Measurements from ENCODE around the gene DHPS. TPM values are rescaled to one million over a fixed set of nuclear protein-coding genes. Genes with fewer than 3 reads are reported as not detected.
A peak's percentile ranks its signal among the peaks of the same experiment; 100 is the strongest.

Gene DHPS
- total RNA-seq, 2 donors from 2014 or later = 140 to 150 TPM

DNA sequence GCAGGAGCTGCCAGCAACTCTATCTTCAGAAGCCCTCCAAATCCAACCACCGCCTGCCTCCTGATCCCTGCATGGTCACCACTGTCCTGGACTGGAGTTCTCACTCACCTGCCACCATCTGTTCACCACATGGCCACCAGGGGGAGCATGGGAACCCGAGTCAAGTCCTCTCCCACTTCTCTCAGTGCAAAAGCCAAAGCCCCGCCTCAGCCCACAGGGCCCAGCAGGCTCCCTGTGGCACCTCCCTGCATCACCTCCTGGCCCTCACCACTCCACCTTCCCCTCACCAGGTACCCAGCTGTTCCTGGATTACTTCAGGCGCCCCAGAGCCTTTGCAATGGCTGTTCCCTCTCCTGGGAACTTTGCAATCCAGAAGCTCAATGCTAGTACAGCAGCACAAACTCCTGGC is 5.3 kb downstream of the DHPS start:
- ATAC-seq (replicated peaks in 1 of 2) (peak; percentile 20 to 32), DNase-seq (peak; percentile 86 to 88)
- Mint-ChIP-seq H3K4me3 (no peak overlapping the region), H3K4me1 (ENCODE audit: low read depth) (peaks cover 47% of the 10 kb centered on the region), H3K36me3 (ENCODE audit: insufficient read depth in 2 of 2) (peaks cover 19 to 38% of the 10 kb centered on the region in 2 donors), H3K27ac (peak overlapping the region; percentile 7), H3K27me3 (ENCODE audit: low read depth) (no peaks in the 10 kb centered on the region), H3K9me3 (no peaks in the 10 kb centered on the region)

DNA sequence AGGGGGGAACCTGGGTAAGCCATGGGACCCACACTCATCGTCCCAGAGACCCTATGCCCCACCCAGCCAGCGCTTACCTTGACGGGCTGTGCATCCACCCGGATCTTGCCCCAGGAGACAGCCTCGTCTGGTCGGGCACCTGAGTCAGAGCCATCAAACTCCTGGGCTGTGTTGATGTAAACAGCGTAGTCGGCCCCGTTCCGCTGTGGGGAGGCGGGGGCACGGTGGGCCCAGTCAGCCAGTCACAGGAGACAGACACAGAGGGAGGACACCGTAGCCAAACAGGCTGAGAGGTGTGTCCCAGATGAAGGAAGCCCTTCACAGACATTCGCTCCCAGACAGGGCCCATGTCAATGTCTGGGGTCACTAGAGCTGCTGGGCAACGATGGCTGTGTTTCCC is 5.7 kb downstream of the DHPS start:
- no peak overlapping the region for H3K4me3 Mint-ChIP-seq
- H3K4me1 Mint-ChIP-seq (ENCODE audit: low read depth) = peaks cover 42% of the 10 kb centered on the region
- H3K27ac Mint-ChIP-seq = peak overlapping the region; percentile 7
- no peaks in the 10 kb centered on the region for H3K27me3 Mint-ChIP-seq (ENCODE audit: low read depth)
- H3K36me3 Mint-ChIP-seq (ENCODE audit: insufficient read depth in 2 of 2) = peaks cover 16 to 35% of the 10 kb centered on the region in 2 donors
- no peak for DNase-seq
- no peak for ATAC-seq (replicated peaks in 1 of 2)
- H3K9me3 Mint-ChIP-seq = no peaks in the 10 kb centered on the region

DNA sequence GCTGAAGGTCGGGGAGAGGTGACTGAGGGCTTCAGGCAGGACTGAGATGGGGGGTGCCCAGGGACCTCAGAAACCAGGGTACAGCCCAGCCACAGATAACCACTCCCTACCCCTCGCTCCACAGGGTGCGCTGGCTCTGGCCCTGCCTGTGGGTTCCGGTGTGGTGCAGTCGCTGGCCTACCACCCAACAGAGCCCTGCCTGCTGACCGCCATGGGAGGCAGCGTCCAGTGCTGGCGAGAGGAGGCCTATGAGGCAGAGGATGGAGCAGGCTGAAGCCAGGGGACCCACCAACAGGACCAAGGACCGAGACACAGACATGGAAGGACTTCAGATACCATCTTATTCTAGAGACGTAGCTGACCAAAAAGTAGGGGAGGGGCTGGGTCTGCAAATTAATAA is 6.3 kb downstream of the DHPS start:
- Mint-ChIP-seq H3K27me3 (ENCODE audit: low read depth) (no peaks in the 10 kb centered on the region), H3K27ac (no peak overlapping the region), H3K36me3 (ENCODE audit: insufficient read depth in 2 of 2) (peaks cover 15 to 34% of the 10 kb centered on the region in 2 donors), H3K9me3 (no peaks in the 10 kb centered on the region), H3K4me3 (no peak overlapping the region), H3K4me1 (ENCODE audit: low read depth) (peaks cover 44% of the 10 kb centered on the region)
- ATAC-seq (replicated peaks in 1 of 2) (no peak), DNase-seq (no peak)

DNA sequence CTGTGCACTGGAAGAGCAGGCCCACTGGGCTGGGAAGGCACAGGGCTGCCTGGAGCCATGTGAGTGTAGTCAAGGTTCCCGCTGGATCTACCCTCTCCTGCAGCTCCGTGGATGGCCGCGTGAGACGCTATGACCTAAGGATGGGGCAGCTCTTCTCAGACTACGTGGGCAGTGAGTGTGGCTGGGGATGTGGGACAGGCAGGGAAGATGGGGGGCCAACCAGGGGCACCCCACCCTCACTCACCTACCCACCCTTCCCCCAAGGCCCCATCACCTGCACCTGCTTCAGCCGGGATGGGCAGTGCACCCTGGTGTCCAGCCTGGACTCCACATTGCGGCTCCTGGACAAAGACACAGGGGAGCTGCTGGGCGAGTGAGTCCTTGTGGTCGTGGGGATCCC is 8.9 kb downstream of the DHPS start:
- Mint-ChIP-seq H3K27ac (no peak overlapping the region), H3K4me3 (no peak overlapping the region), H3K36me3 (ENCODE audit: insufficient read depth in 2 of 2) (peaks cover 18 to 26% of the 10 kb centered on the region in 2 donors), H3K27me3 (ENCODE audit: low read depth) (no peaks in the 10 kb centered on the region), H3K4me1 (ENCODE audit: low read depth) (peaks cover 48% of the 10 kb centered on the region), H3K9me3 (no peaks in the 10 kb centered on the region)
- DNase-seq = no peak
- no peak for ATAC-seq (replicated peaks in 1 of 2)

DNA sequence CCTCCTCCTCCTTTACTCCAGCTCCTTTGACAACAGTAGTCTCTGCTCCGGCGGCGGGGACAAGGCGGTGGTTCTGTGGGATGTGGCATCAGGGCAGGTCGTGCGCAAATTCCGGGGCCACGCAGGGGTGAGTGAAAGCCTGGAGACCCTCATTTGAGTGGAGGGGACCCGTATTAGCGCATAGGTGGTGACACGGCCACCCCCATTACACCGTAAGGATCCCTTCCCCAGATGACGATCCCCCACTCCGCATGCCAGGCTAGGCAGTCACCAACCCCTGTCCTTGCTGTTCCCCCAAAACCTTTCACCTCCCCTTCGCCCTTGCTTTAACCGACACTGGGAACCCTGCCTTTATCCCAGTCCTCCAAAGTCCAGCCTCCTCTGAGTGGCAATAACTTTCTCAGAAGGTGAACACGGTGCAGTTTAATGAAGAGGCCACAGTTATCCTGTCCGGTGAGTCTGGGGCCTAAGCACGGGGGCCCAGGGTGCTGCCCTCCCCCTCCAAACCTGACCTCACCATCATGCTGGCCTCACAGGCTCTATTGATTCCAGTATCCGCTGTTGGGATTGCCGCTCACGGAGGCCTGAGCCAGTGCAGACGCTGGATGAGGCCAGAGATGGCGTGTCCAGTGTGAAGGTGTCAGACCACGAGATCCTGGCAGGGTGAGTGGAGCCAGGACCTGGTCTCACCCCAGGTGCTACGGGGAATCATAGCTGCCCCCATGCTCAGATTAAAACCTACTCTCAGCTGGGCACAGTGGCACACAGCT is 11.3 kb downstream of the DHPS start:
- H3K27me3 Mint-ChIP-seq (ENCODE audit: low read depth) = no peaks in the 10 kb centered on the region
- peaks cover 16 to 28% of the 10 kb centered on the region in 2 donors for H3K36me3 Mint-ChIP-seq (ENCODE audit: insufficient read depth in 2 of 2)
- H3K27ac Mint-ChIP-seq = peak overlapping the region; percentile 100
- no peaks in the 10 kb centered on the region for H3K9me3 Mint-ChIP-seq
- peak overlapping the region; percentile 90 to 93 for H3K4me3 Mint-ChIP-seq
- no peak for DNase-seq
- ATAC-seq (replicated peaks in 1 of 2) = no peak
- peaks cover 58% of the 10 kb centered on the region for H3K4me1 Mint-ChIP-seq (ENCODE audit: low read depth)

DNA sequence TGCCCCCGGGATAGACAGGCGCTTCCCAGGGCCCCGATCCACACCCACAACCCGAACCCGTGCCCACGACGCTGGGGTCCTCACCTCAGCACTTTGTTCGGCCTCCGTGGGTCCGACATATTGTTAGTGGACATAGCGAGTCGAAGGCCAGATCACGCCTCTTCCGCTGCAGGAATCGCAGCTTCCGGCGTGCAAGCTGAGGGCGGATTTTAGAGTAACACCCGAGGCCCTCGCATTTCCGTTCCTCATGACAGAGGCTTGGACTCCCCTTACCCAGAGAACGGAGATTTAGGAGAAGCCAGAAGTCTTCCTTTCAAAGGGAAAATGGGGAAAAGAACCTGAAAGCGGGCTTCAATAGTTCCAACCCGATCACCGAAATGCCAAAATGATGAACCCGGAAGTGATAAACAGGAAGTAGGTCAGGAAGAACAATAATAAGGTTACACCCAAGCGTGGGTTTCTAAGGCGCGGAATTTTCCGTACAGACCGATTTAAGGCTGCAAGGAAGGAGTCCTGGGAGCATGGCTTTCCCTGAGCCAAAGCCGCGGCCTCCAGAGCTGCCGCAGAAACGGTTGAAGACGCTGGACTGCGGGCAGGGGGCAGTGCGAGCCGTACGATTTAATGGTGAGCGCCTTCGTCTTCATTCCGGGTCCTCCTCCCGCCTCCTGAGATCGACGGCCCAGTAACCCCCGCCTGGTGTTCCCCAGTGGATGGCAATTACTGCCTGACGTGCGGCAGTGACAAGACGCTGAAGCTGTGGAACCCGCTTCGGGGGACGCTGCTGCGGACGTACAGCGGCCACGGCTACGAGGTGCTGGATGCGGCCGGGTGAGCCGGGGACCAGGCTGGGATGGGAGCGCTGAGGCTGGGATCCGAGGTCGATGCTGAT is 12.2 kb downstream of the DHPS start:
- H3K36me3 Mint-ChIP-seq (ENCODE audit: insufficient read depth in 2 of 2) = peaks cover 16 to 24% of the 10 kb centered on the region in 2 donors
- no peaks in the 10 kb centered on the region for H3K9me3 Mint-ChIP-seq
- ATAC-seq (replicated peaks in 1 of 2) (peak; percentile 39 to 40), DNase-seq (peak; percentile 76 to 81)
- H3K4me3 Mint-ChIP-seq = peak overlapping the region; percentile 90 to 93
- H3K27ac Mint-ChIP-seq = peak overlapping the region; percentile 100
- no peaks in the 10 kb centered on the region for H3K27me3 Mint-ChIP-seq (ENCODE audit: low read depth)
- peaks cover 61% of the 10 kb centered on the region for H3K4me1 Mint-ChIP-seq (ENCODE audit: low read depth)

DNA sequence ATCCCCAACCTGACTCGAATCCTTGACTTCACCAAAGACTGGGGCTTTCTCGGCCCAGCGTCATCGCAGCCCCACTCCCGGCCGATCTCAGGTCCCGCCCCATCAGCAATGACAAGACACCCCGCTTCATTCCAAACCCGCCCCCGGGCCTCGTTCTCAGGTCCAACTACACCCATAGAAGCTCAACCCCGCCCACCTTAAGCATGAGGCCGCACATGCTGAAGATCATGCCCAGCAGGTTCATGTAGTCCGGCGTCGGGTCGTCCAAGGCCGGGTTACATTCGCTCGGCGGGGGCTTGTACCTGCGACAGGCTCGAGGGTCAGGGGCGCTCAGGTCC is 12.8 kb downstream of the DHPS start:
- DNase-seq = peak; percentile 62 to 77
- Mint-ChIP-seq H3K9me3 (no peaks in the 10 kb centered on the region), H3K36me3 (ENCODE audit: insufficient read depth in 2 of 2) (peaks cover 13 to 18% of the 10 kb centered on the region in 2 donors), H3K4me1 (ENCODE audit: low read depth) (peaks cover 61% of the 10 kb centered on the region), H3K27ac (peak overlapping the region; percentile 100), H3K27me3 (ENCODE audit: low read depth) (no peaks in the 10 kb centered on the region), H3K4me3 (peak overlapping the region; percentile 90 to 93)
- peak; percentile 28 to 29 for ATAC-seq (replicated peaks in 1 of 2)

DNA sequence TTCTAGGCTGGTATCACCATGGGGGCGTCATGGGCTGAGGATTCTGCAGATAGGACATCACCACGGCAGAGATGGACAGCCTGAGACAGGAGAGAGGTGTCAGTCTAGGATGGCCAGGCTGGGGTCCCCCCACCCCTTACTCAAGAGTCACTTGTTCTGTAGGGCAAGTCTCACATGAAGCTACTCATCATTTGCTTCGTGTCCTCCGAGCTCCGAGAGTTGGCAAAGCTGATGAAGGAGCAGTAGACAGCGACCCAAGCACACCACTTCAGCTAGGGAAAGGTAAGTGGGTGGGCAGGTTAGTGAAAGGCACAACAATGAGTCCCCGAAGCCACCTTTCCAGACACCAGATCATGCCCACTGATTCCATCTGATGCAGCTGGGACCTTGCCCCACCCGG is 13.3 kb downstream of the DHPS start:
- Mint-ChIP-seq H3K27me3 (ENCODE audit: low read depth) (no peaks in the 10 kb centered on the region), H3K9me3 (no peaks in the 10 kb centered on the region), H3K4me1 (ENCODE audit: low read depth) (peaks cover 62% of the 10 kb centered on the region), H3K4me3 (peak overlapping the region; percentile 90 to 93), H3K27ac (peak overlapping the region; percentile 100), H3K36me3 (ENCODE audit: insufficient read depth in 2 of 2) (peaks cover 12 to 16% of the 10 kb centered on the region in 2 donors)
- ATAC-seq (replicated peaks in 1 of 2) (no peak), DNase-seq (no peak)

DNA sequence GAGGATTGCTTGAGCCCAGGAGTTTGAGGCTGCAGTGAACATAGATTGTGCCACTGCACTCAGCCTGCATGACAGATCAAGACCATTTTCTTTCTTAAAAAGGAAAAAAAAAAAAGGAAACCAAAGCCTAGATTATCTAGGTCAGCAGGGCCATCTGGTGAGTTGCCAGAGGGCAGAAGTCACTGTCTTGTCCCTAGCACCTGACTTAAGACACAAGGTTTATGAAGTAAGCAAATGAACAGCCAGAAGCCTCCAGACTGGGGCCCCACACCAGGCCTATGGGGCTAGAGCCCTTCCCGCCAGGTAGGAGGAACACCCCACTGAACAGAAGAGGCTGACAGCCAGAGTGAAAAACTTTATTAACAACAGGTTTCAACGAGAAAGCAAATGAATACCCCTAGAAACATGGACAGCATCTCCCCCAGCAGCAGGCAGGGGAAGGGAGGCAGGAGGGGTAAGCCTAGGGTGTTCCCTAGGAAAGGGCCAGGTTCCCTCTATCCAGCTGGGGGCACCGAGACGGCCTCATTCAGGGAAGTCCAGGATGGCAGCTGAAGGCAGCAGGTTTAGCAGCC is 13.9 kb downstream of the DHPS start:
- H3K27me3 Mint-ChIP-seq (ENCODE audit: low read depth) = no peaks in the 10 kb centered on the region
- H3K4me1 Mint-ChIP-seq (ENCODE audit: low read depth) = peaks cover 62% of the 10 kb centered on the region
- no peak for ATAC-seq (replicated peaks in 1 of 2)
- H3K4me3 Mint-ChIP-seq = peak overlapping the region; percentile 90 to 93
- H3K36me3 Mint-ChIP-seq (ENCODE audit: insufficient read depth in 2 of 2) = peaks cover 12 to 16% of the 10 kb centered on the region in 2 donors
- H3K27ac Mint-ChIP-seq = peak overlapping the region; percentile 80
- no peak for DNase-seq
- H3K9me3 Mint-ChIP-seq = no peaks in the 10 kb centered on the region

DNA sequence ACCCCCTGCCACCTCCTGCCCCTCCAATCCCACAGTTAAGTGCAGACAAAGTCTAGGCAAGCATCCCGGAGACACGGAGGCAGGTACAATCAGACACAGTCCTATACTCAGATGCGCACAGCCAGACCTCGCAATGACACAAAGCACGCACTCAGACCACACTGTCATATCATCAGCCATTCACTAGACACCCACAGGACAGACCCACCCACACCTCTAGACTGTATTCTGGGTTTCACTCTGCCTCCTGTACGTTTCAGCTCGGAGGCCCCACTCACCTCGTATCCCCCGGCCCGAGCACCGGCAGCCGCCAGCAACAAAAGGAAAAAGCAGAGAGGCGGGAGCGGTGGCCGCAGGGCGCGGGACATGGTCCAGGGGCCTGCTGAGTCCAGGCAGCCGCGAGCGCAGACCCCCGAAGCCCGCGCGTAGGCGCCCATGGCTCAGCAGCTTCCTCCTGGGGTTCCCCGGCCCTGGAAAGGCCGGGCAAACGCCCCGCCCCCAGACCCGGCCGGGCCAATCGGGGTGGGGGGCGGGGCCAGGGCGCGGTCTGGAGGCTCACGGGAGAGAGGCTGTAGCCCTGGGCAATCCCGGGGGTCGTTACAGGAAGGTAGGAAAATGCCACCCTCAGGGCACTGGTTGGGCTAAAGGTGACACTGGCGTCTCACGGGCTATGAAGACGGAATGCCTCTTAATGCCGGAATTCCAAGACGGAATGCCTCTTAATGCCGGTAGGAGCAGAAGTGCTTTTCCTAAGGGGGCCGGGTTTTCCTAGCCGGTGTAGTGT is 15.2 kb downstream of the DHPS start, which contains the start of the genes MAN2B1 and WDR83:
MAN2B1 (minus strand) TSS at position 478 of the 784 bp plus-strand sequence; CDS start at position 437, 41 bp downstream.
WDR83 (plus strand) TSS at position 543 of the 784 bp plus-strand sequence. CDS start 2,984 bp downstream, outside the sequence.
- H3K4me1 Mint-ChIP-seq (ENCODE audit: low read depth) = peaks cover 53% of the 10 kb centered on the region

DNA sequence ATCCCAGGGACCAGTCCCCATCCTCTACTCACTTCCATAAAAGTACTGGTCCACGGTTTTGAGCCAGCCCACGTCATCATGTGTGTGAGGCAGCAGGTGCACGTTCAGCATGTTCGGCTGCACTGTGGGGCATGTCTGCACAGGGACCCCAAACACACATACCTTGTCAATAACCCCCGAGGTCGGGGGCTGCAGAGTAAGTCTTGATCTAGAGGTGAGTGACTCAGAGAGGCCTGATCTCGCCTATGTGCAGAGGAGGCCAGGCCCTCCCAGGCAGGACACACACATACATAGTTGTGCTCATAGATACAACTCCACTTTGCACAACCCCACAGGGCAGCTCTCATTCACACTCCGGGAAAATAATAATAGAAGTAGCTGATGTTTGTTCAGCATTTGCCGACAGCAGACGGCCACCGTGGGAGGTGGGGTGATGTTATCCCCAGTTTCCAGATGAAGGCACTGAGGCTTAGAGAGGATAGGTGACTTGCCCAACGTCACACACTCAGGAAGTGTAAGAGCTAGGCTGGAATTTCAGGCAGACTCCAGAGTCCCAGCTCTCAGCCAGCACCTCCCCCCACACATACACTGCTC is 15.9 kb downstream of the DHPS start:
- DNase-seq = peak in 1 of 2 donors; percentile 26

More for the DNA sequence above, 15.2 kb downstream of the DHPS start, which contains the start of the genes MAN2B1 and WDR83:
- peak; percentile 83 to 89 for DNase-seq
- peak; percentile 83 for ATAC-seq (replicated peaks in 1 of 2)
- Mint-ChIP-seq H3K27ac (peak within 1 kb of the TSS; percentile 82), H3K36me3 (ENCODE audit: insufficient read depth in 2 of 2) (peaks cover 6 to 8% of the 10 kb centered on the region in 2 donors), H3K9me3 (no peaks in the 10 kb centered on the region), H3K27me3 (ENCODE audit: low read depth) (no peaks in the 10 kb centered on the region), H3K4me3 (peak within 1 kb of the TSS; percentile 90 to 93)

DNA sequence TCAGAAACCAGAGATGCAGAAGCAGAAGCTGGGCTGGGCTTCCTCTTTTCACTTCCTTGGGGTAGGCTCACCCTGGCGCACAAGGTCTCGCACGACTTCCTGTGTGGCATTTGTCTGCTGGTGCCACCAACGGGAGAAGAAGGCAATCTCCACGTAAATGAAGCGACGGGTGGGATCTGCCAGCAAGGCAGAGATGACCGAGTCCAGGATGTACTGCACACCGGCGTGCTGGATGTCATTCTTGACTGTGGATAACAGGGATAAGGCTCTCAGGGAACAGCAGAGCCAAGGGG is 16.5 kb downstream of the DHPS start:
- peak; percentile 52 to 57 for DNase-seq
- Mint-ChIP-seq H3K36me3 (ENCODE audit: insufficient read depth in 2 of 2) (peaks cover 9 to 17% of the 10 kb centered on the region in 2 donors), H3K4me1 (ENCODE audit: low read depth) (peaks cover 47% of the 10 kb centered on the region), H3K27ac (peak overlapping the region; percentile 68), H3K27me3 (ENCODE audit: low read depth) (no peaks in the 10 kb centered on the region), H3K9me3 (no peaks in the 10 kb centered on the region), H3K4me3 (peak overlapping the region; percentile 90 to 93)
- ATAC-seq (replicated peaks in 1 of 2) = peak in 1 of 2 donors; percentile 9

More for the DNA sequence above, 15.9 kb downstream of the DHPS start:
- H3K4me1 Mint-ChIP-seq (ENCODE audit: low read depth) = peaks cover 52% of the 10 kb centered on the region
- H3K9me3 Mint-ChIP-seq = no peaks in the 10 kb centered on the region
- H3K27me3 Mint-ChIP-seq (ENCODE audit: low read depth) = no peaks in the 10 kb centered on the region
- ATAC-seq (replicated peaks in 1 of 2) = peak; percentile 6 to 8
- peak overlapping the region; percentile 82 for H3K27ac Mint-ChIP-seq
- H3K4me3 Mint-ChIP-seq = peak overlapping the region; percentile 90 to 93
- peaks cover 6 to 14% of the 10 kb centered on the region in 2 donors for H3K36me3 Mint-ChIP-seq (ENCODE audit: insufficient read depth in 2 of 2)
